B cell (primary cell): ENCODE measurements around the gene CBX8. TPM values are rescaled to one million over a fixed set of nuclear protein-coding genes. Genes with fewer than 3 reads are reported as not detected.

Source experiments
- ATAC-seq: fragments of 200-7000 bp; cut with Tn5 transposase; one replicate; pipeline ENCODE4 v1.10.0; 2021; ENCODE audit warnings: low read depth, mild to moderate bottlenecking, moderate number of reproducible peaks, moderate library complexity
- CTCF ChIA-PET: fragments of 350-600 bp; sonication (Branson Sonifier 250); formaldehyde crosslinking; loops from one replicate; lab custom pipeline; 2021; ENCODE audit warnings: antibody characterized with exemption, inconsistent platforms; lab: Charles Lee
- POLR2A ChIA-PET: fragments of 350-600 bp; sonication (Branson Sonifier 250); formaldehyde crosslinking; loops from one replicate; lab custom pipeline; 2021; ENCODE audit warnings: antibody characterized with exemption; lab: Charles Lee
- DNase-seq: peaks from one replicate; pipeline ENCODE4 v3.0.0; 2013
- H2AFZ ChIP-seq: 2 replicates; pipeline ENCODE4 v1.6.1; 2012; ENCODE audit warnings: mild to moderate bottlenecking, low read depth, low read length; ENCODE audit not compliant: insufficient read depth, poor library complexity, severe bottlenecking
- H3K27ac ChIP-seq, 2 donors: 1 replicate in 1 of 2; 2 replicates in 1 of 2; pipeline ENCODE4 v1.5.1; 2012 to 2013; ENCODE audit warnings: low read length in 2 of 2, mild to moderate bottlenecking in 2 of 2, moderate library complexity in 1 of 2
- H3K27me3 ChIP-seq, 4 experiments: fragments of 200-600 bp in 1 of 4; sonication (generic) in 1 of 4; replicated peaks in 1 of 4; 1 replicate in 2 of 4; 2 replicates in 2 of 4; pipeline versions ENCODE4 v1.6.1 to v1.7.0; 2013 to 2016; ENCODE audit warnings: low read length in 3 of 4, mild to moderate bottlenecking in 2 of 4, mixed read lengths in 1 of 4, moderate library complexity in 1 of 4; ENCODE audit not compliant: insufficient read depth in 4 of 4, control insufficient read depth in 3 of 4; ENCODE audit errors: control extremely low read depth in 1 of 4
- H3K36me3 ChIP-seq, 2 experiments: replicated peaks in 1 of 2; 1 replicate in 1 of 2; 2 replicates in 1 of 2; pipeline versions ENCODE4 v1.6.1 to v1.7.1; 2013; ENCODE audit warnings: low read length in 1 of 2; ENCODE audit not compliant: insufficient read depth in 2 of 2, control insufficient read depth in 1 of 2; ENCODE audit errors: control extremely low read depth in 1 of 2, extremely low read depth in 1 of 2
- H3K4me1 ChIP-seq, 2 donors: fragments of 200-600 bp in 1 of 2; sonication (generic) in 1 of 2; 1 replicate in 1 of 2; 2 replicates in 1 of 2; pipeline versions ENCODE4 v1.5.1 to v1.6.1; 2013 to 2017; ENCODE audit warnings: low read length in 2 of 2; ENCODE audit not compliant: control insufficient read depth in 2 of 2, insufficient read depth in 2 of 2
- H3K4me2 ChIP-seq: replicated peaks from 2 replicates; pipeline ENCODE3; 2012; ENCODE audit warnings: mild to moderate bottlenecking, low read depth, low read length; ENCODE audit not compliant: poor library complexity, severe bottlenecking
- H3K4me3 ChIP-seq, 5 experiments: fragments of 200-600 bp in 1 of 5; sonication (generic) in 1 of 5; 1 replicate in 3 of 5; 2 replicates in 2 of 5; pipeline versions ENCODE4 v1.5.1 to v1.7.0; 2011 to 2016; ENCODE audit warnings: low read length in 4 of 5, mild to moderate bottlenecking in 4 of 5, low read depth in 2 of 5, control low read depth in 1 of 5, moderate library complexity in 1 of 5; ENCODE audit not compliant: insufficient read depth in 1 of 5; ENCODE audit errors: control extremely low read depth in 1 of 5, extremely low read depth in 1 of 5
- H3K79me2 ChIP-seq: fragments of 200-600 bp; sonication (generic); one replicate; pipeline ENCODE4 v1.6.0; 2016; ENCODE audit warnings: low read length; ENCODE audit not compliant: control insufficient read depth, insufficient read depth
- H3K9ac ChIP-seq: fragments of 200-600 bp; sonication (generic); 2 replicates; pipeline ENCODE4 v1.6.1; 2017; ENCODE audit warnings: mild to moderate bottlenecking, low read length, moderate library complexity
- H3K9me3 ChIP-seq, 3 donors: one replicate each; pipeline versions ENCODE4 v1.6.1 to v1.7.1; 2013; ENCODE audit warnings: low read length in 2 of 3; ENCODE audit not compliant: control insufficient read depth in 2 of 3, insufficient read depth in 1 of 3; ENCODE audit errors: control extremely low read depth in 1 of 3
- H4K20me1 ChIP-seq: 2 replicates; pipeline ENCODE4 v1.6.0; 2012; ENCODE audit warnings: mild to moderate bottlenecking, low read length; ENCODE audit not compliant: insufficient read depth, control insufficient read depth, poor library complexity, severe bottlenecking
- H3K27ac Mint-ChIP-seq: one replicate; pipeline ENCODE4 v1.8.0; 2021; ENCODE audit warnings: mixed read lengths
- H3K27me3 Mint-ChIP-seq: one replicate; pipeline ENCODE4 v1.8.0; 2021; ENCODE audit warnings: mixed read lengths
- H3K4me1 Mint-ChIP-seq: one replicate; pipeline ENCODE4 v1.8.0; 2021; ENCODE audit warnings: mixed read lengths
- H3K4me3 Mint-ChIP-seq: one replicate; pipeline ENCODE4 v1.8.0; 2021; ENCODE audit warnings: mixed read lengths
- H3K9me3 Mint-ChIP-seq: one replicate; pipeline ENCODE4 v1.8.0; 2022; ENCODE audit warnings: mixed read lengths; ENCODE audit not compliant: insufficient read depth
- EZH2 ChIP-seq: IDR thresholded peaks from 2 replicates; pipeline ENCODE4 v1.6.1; 2012; ENCODE audit warnings: borderline replicate concordance, low read depth, mild to moderate bottlenecking, moderate library complexity, low read length; ENCODE audit not compliant: insufficient read depth, poor library complexity, severe bottlenecking
- WGBS: methylation state at CpG from one replicate; pipeline ENCODE4 v1.1.5; 2013; ENCODE audit warnings: missing lambda C conversion rate; ENCODE audit not compliant: insufficient coverage; 5-methylcytosine and 5-hydroxymethylcytosine counted together
- intact Hi-C: fragments of 100-400 bp; cut with micrococcal nuclease; formaldehyde crosslinking; loops from one replicate; pipeline ENCODE4 v1.10.0; 2022
- polyA plus RNA-seq: library from polyadenylated mRNA; depleted of rRNA; stranded (reverse); fragments of >200 nt; gene quantifications from 2 replicates; pipeline ENCODE4 v1.2.3, GENCODE V29; 2012
- total RNA-seq, 2 donors: library from RNA; stranded (reverse); fragments of 120-200 nt in 1 of 2; gene quantifications; 1 replicate in 1 of 2; 2 replicates in 1 of 2; pipeline versions ENCODE4 v1.2.3 to v1.2.4, GENCODE V29; 2013 to 2022
- TF ChIP-seq, protein P1 (sequence below): fragments of 200-600 bp; IDR thresholded peaks from one replicate; pipeline ENCODE4 v1.8.0; 2022; ENCODE audit warnings: antibody characterized with exemption, mild to moderate bottlenecking

CBX8 gene
- total and polyA plus RNA-seq, 2 donors (not counting 1 experiment from before 2014, with no cell fraction given), result 0.31 to 6.8 TPM

GRCh38 chr17:79812353-79813258 lies 15.7 kb upstream of the CBX8 start:
- TF ChIP-seq, protein P1, sequence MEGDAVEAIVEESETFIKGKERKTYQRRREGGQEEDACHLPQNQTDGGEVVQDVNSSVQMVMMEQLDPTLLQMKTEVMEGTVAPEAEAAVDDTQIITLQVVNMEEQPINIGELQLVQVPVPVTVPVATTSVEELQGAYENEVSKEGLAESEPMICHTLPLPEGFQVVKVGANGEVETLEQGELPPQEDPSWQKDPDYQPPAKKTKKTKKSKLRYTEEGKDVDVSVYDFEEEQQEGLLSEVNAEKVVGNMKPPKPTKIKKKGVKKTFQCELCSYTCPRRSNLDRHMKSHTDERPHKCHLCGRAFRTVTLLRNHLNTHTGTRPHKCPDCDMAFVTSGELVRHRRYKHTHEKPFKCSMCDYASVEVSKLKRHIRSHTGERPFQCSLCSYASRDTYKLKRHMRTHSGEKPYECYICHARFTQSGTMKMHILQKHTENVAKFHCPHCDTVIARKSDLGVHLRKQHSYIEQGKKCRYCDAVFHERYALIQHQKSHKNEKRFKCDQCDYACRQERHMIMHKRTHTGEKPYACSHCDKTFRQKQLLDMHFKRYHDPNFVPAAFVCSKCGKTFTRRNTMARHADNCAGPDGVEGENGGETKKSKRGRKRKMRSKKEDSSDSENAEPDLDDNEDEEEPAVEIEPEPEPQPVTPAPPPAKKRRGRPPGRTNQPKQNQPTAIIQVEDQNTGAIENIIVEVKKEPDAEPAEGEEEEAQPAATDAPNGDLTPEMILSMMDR, result no peak
- peak; percentile 96 for TF ChIP-seq EZH2
- Histone ChIP-seq H2AFZ (peak overlapping the region; percentile 28), H3K36me3 (no peaks in the 10 kb centered on the region), H3K9ac (no peak overlapping the region), H3K79me2 (no peaks in the 10 kb centered on the region), H3K4me1 (peaks cover 47 to 63% of the 10 kb centered on the region in 2 donors), H3K4me2 (peak overlapping the region; percentile 68), H3K27me3 (peaks cover 0 to 90% (median 66%) of the 10 kb centered on the region in 4 experiments), H4K20me1 (peaks cover 57% of the 10 kb centered on the region), H3K27ac (no peak overlapping the region), H3K9me3 (peaks cover 0 to 63% (median 0%) of the 10 kb centered on the region in 3 donors), H3K4me3 (peak overlapping the region in 1 of 5 experiments; percentile 25)
- H3K9me3 Mint-ChIP-seq, result no peaks in the 10 kb centered on the region
- H3K27me3 Mint-ChIP-seq, result peaks cover 50% of the 10 kb centered on the region
- H3K27ac Mint-ChIP-seq, result peak overlapping the region; percentile 65
- POLR2A ChIA-PET, result interaction anchor here (0.8 to 3.4 kb wide), 5 partner anchors 11 to 27 kb away, joined by 3 to 10 read pairs (median 3); partner anchors contain the start of genes CBX4 and CBX8
- CTCF ChIA-PET, result interaction anchor here (0.6 to 3.6 kb wide), 9 partner anchors 9 to 158 kb away, joined by 3 to 21 read pairs (median 4); partner anchors contain the start of genes CBX4 and CBX8
- intact Hi-C loops, result loop anchor here (1.0 kb wide), 1 partner anchor 8 kb away; no protein-coding TSS in a partner anchor
- 3% methylated on average over 52 of the region's 72 CpGs for WGBS
- no peak for ATAC-seq
- peak; percentile 56 for DNase-seq
- H3K4me1 Mint-ChIP-seq, result peaks cover 28% of the 10 kb centered on the region
- peak overlapping the region; percentile 58 for H3K4me3 Mint-ChIP-seq
